ENCODE data around the gene ATP2B1.
"Not testable (repeated sequence)": the region's sequence is repeated elsewhere in the genome, so short reads cannot be mapped to it uniquely, and the experiment has no call there.

The ATP2B1 gene

GRCh38 chr12:89708565-89709156 lies at the start of gene ATP2B1:
Gene ATP2B1 (minus strand): TSS chr12:89708838. CDS start chr12:89655886, 52,952 bp downstream.
- peak within 1 kb of the TSS; percentile 73 for H3K4me3 ChIP-seq (ENCODE audit: low read depth, low read length)
- DNase-seq (ENCODE audit: low read depth) = peak; percentile 96
- TF ChIP-seq, protein P1, sequence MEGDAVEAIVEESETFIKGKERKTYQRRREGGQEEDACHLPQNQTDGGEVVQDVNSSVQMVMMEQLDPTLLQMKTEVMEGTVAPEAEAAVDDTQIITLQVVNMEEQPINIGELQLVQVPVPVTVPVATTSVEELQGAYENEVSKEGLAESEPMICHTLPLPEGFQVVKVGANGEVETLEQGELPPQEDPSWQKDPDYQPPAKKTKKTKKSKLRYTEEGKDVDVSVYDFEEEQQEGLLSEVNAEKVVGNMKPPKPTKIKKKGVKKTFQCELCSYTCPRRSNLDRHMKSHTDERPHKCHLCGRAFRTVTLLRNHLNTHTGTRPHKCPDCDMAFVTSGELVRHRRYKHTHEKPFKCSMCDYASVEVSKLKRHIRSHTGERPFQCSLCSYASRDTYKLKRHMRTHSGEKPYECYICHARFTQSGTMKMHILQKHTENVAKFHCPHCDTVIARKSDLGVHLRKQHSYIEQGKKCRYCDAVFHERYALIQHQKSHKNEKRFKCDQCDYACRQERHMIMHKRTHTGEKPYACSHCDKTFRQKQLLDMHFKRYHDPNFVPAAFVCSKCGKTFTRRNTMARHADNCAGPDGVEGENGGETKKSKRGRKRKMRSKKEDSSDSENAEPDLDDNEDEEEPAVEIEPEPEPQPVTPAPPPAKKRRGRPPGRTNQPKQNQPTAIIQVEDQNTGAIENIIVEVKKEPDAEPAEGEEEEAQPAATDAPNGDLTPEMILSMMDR (IDR thresholded peaks at IDR 0.05; ENCODE audit: insufficient read depth, low read depth, low read length, missing control alignments) = peak; percentile 25

DNA sequence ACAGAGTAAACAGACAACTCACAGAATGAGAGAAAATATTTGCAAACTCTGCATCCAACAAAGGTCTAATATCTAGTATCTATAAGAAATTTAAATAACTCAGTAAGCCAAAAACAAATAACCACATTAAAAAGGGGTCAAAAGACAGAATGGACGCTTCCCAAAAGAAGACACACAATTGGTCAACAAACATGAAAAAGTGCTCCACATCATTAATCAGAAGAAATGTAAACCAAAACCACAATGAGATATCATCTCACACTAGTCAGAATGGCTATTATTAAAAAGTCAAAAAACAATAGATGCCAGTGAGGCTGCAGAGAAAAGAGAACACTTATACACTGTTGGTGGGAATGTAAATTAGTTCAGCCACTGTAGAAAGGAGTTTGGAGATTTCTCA lies 49.3 kb upstream of the ATP2B1 start:
- not testable (repeated sequence) for H3K4me3 ChIP-seq (ENCODE audit: low read depth, low read length); DNase-seq (ENCODE audit: low read depth)

DNA sequence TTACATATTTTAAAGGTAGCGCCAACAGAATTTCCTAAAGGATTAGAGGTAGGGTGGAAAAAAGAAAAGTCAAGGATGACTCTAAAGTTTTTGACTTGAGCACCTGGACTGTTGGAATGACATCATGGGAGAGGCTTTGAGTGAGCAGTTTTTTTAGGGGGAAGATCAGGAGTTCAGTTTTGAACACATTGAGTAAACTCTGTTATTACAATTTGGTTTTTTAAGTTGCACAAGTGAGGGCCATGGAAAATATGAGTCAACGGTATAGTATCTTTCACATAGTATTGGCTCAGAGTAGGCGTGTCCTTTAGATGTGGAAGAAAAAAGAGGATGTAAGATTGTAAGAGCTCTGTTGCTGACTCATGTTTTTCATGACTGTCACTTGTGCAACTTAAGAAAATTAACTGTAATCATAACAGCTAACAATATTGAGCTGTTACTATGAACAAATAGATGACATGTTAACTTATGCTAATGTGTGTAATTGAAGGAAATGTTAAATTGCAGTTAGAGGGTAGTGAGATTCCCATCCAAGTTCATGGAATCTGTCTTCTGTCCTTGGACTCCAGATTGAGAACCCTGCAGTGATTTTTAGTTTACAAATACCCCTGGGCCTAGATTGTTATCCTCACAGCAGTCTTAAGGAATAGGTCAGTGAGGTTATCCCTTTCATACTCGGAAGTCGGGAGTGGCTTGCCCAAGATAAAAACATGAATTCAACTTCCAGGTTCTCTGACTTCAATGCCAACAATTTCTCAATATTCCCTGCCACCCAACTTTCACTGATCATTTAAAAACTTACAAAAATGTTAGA lies 48.2 kb upstream of the ATP2B1 start:
- no peak overlapping the region for H3K4me3 ChIP-seq (ENCODE audit: low read depth, low read length)
- TF ChIP-seq, protein P1 (IDR thresholded peaks at IDR 0.05; ENCODE audit: insufficient read depth, low read depth, low read length, missing control alignments) = no peak
- DNase-seq (ENCODE audit: low read depth) = peak; percentile 94

DNA sequence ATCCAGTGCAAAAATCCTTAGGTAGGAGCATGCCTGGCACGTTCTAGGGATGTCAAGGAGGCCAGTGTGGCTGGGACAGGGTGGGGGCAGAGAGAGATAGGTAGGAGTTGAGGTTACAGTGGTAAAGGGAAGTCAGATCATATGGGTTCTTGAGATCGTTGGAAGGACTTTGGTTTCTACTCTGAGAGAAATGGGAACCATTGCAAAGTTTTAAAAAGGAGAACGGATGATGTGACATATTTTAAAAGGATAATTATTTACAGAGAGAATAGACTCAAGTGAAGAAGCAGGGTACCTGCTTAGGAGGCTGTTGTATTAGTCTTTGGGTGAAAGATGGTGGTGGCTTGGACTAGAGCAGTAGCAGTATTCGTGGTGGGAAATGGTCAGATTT lies 47.6 kb upstream of the ATP2B1 start:
- TF ChIP-seq, protein P1 (IDR thresholded peaks at IDR 0.05; ENCODE audit: insufficient read depth, low read depth, low read length, missing control alignments) = no peak
- no peak overlapping the region for H3K4me3 ChIP-seq (ENCODE audit: low read depth, low read length)
- no peak for DNase-seq (ENCODE audit: low read depth)

- no peak overlapping the region for H3K4me3 ChIP-seq (ENCODE audit: low read depth, low read length)
- TF ChIP-seq, protein P1 (IDR thresholded peaks at IDR 0.05; ENCODE audit: insufficient read depth, low read depth, low read length, missing control alignments) = no peak
- no peak for DNase-seq (ENCODE audit: low read depth)
These were observed 45.4 kb upstream of the ATP2B1 start for GRCh38 chr12:89753997-89754396.

DNA sequence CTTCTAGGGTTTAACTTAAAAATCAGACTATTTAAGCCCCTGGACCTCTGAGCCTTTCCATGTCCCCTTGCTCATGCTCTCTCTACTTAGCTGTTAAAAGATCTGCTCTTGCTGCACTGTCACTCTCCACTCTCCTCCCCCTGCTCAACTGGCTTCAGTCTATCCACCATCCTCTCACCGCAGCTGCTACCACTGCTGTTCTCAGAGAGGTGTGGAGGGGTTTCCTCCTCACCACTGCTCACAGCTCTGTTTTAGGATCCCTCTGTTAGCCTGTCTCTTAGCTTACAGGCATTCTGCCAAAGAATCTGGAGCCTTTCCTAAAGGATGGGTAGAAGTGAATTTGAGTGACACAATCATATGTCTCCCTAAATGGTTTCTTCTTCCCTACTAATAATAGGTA lies 43.7 kb upstream of the ATP2B1 start:
- H3K4me3 ChIP-seq (ENCODE audit: low read depth, low read length) = no peak overlapping the region
- TF ChIP-seq, protein P1 (IDR thresholded peaks at IDR 0.05; ENCODE audit: insufficient read depth, low read depth, low read length, missing control alignments) = no peak
- peak; percentile 53 for DNase-seq (ENCODE audit: low read depth)

- no peak overlapping the region for H3K4me3 ChIP-seq (ENCODE audit: low read depth, low read length)
- TF ChIP-seq, protein P1 (IDR thresholded peaks at IDR 0.05; ENCODE audit: insufficient read depth, low read depth, low read length, missing control alignments) = no peak
- DNase-seq (ENCODE audit: low read depth) = no peak
These were observed 42.0 kb upstream of the ATP2B1 start for GRCh38 chr12:89750389-89751351.
